CD4-positive, alpha-beta T cell treated with Interleukin-4 for 1 hour (primary cell): Measurements from ENCODE around the gene EML2.
"Not testable (repeated sequence)": the region's sequence is repeated elsewhere in the genome, so short reads cannot be mapped to it uniquely, and the experiment has no call there.

Experiments used
- DNase-seq, 2 donors: peaks; one replicate each; pipeline ENCODE4 v3.0.0-alpha.2; 2020 to 2022

EML2 gene

GRCh38 chr19:45645631-45646344 lies 6.6 kb upstream of the EML2 start:
- peak; percentile 85 to 91 for DNase-seq

GRCh38 chr19:45645068-45645630 lies 6.0 kb upstream of the EML2 start:
- no peak for DNase-seq

- DNase-seq, result no peak
These were observed 5.0 kb upstream of the EML2 start for GRCh38 chr19:45643927-45644771.

GRCh38 chr19:45643024-45643926 lies 4.1 kb upstream of the EML2 start:
- peak; percentile 91 to 92 for DNase-seq

GRCh38 chr19:45641274-45642105 lies 2.3 kb upstream of the EML2 start:
- DNase-seq, result peak; percentile 88 to 90

GRCh38 chr19:45640849-45641273 lies 1.7 kb upstream of the EML2 start:
- DNase-seq, result no peak

- no peak for DNase-seq
These were observed 1.1 kb downstream of the EML2 start for GRCh38 chr19:45637890-45638667.

- no peak for DNase-seq
These were observed 2.3 kb downstream of the EML2 start for GRCh38 chr19:45636902-45637301.

- DNase-seq, result no peak
These were observed 2.9 kb downstream of the EML2 start for GRCh38 chr19:45636275-45636674.

- DNase-seq, result peak; percentile 32 to 34
These were observed 6.6 kb downstream of the EML2 start for GRCh38 chr19:45632468-45633196.

- DNase-seq, result no peak
These were observed 8.7 kb downstream of the EML2 start for GRCh38 chr19:45630463-45630862.

- no peak for DNase-seq
These were observed 9.5 kb downstream of the EML2 start for GRCh38 chr19:45629704-45630103.

- DNase-seq, result not testable (repeated sequence)
These were observed 11.0 kb downstream of the EML2 start for GRCh38 chr19:45628219-45628618.

- DNase-seq, result no peak
These were observed 15.2 kb downstream of the EML2 start for GRCh38 chr19:45623984-45624383.

GRCh38 chr19:45621976-45622503 lies 17.2 kb downstream of the EML2 start:
- no peak for DNase-seq

- no peak for DNase-seq
These were observed 17.8 kb downstream of the EML2 start for GRCh38 chr19:45621389-45621788.

GRCh38 chr19:45616704-45617017 lies 22.5 kb downstream of the EML2 start:
- DNase-seq, result no peak

- DNase-seq, result peak; percentile 82 to 83
These were observed 23.1 kb downstream of the EML2 start for GRCh38 chr19:45615795-45616703.

GRCh38 chr19:45615056-45615455 lies 24.1 kb downstream of the EML2 start:
- DNase-seq, result not testable (repeated sequence)
